ENCODE data around the gene AQP11. TPM values are rescaled to one million over a fixed set of nuclear protein-coding genes. Genes with fewer than 3 reads are reported as not detected.

Gene AQP11
- total RNA-seq, 1 experiment from 2014 or later, result 0.20 TPM

- ATAC-seq, result no peak
- no peak for DNase-seq (ENCODE audit: low read depth, low spot score)
Observed at GRCh38 chr11:77596626-77597025, 6.9 kb downstream of the AQP11 start.

More at GRCh38 chr11:77596626-77597025, 6.9 kb downstream of the AQP11 start:
- H3K9me2 ChIP-seq (ENCODE audit: insufficient read depth), result no peaks in the 10 kb centered on the region
- TF ChIP-seq ATF3 (IDR thresholded peaks at IDR 0.05), result no peak
- TF ChIP-seq EGR1 (IDR thresholded peaks at IDR 0.05; ENCODE audit: low read depth), result no peak
- no peak for TF ChIP-seq CTCF (IDR thresholded peaks at IDR 0.05 in 2 of 3, conservative IDR thresholded peaks at IDR 0.05 in 1 of 3; ENCODE audit: borderline replicate concordance in 1 of 3, insufficient read depth in 1 of 3, low read depth in 2 of 3, low read length in 2 of 3)
- no peak for TF ChIP-seq SIN3A (IDR thresholded peaks at IDR 0.05; ENCODE audit: low read depth)
- no peak for TF ChIP-seq CEBPB (IDR thresholded peaks at IDR 0.05; ENCODE audit: low read depth)
- TF ChIP-seq JUND (IDR thresholded peaks at IDR 0.05), result no peak
- no peaks in the 10 kb centered on the region for H3K36me3 ChIP-seq (ENCODE audit: control insufficient read depth in 1 of 2, insufficient read depth in 2 of 2, low read length in 2 of 2)
- H4K20me1 ChIP-seq (ENCODE audit: insufficient read depth), result no peaks in the 10 kb centered on the region
- no peaks in the 10 kb centered on the region for H3K9me3 ChIP-seq (ENCODE audit: control insufficient read depth in 1 of 2, insufficient read depth in 1 of 2, low read depth in 1 of 2, low read length in 2 of 2)
- no peak overlapping the region for H2AFZ ChIP-seq (ENCODE audit: low read depth, low read length, poor library complexity, severe bottlenecking)
- no peaks in the 10 kb centered on the region for H3K4me1 ChIP-seq (ENCODE audit: control insufficient read depth in 1 of 2, insufficient read depth in 2 of 2, low read length in 2 of 2)
- H3K79me2 ChIP-seq (ENCODE audit: insufficient read depth, low read length), result no peaks in the 10 kb centered on the region
- H3K4me2 ChIP-seq (ENCODE audit: low read length), result no peak overlapping the region
- CTCF ChIA-PET, result no interaction called here
- no peak overlapping the region for H3K27ac ChIP-seq (ENCODE audit: low read depth, low read length)
- H3K4me3 ChIP-seq (replicated peaks in 1 of 2; ENCODE audit: low read depth in 1 of 2, low read length in 2 of 2), result no peak overlapping the region
- POLR2A ChIA-PET, result no interaction called here
- H3K9ac ChIP-seq (ENCODE audit: low read length), result no peak overlapping the region
- BruUV-seq (replicated peaks), result no TSS peak
- intact Hi-C loops (cut with micrococcal nuclease), result no loop called here
- RAD21 ChIA-PET (ENCODE audit: low non-redundant PET in 1 of 2, low total read pairs in 2 of 2, uncharacterized antibody in 2 of 2, unreplicated experiment in 2 of 2), result no interaction called here
- no peaks in the 10 kb centered on the region for H3K27me3 ChIP-seq (ENCODE audit: insufficient read depth, low read length)
